Endothelial cell (in vitro differentiated cells): Measurements from ENCODE around the gene RBM45. TPM values are rescaled to one million over a fixed set of nuclear protein-coding genes. Genes with fewer than 3 reads are reported as not detected.

ENCODE experiments used
- DNase-seq: peaks from one replicate; pipeline ENCODE4 v3.0.0; 2021; ENCODE audit warnings: low spot score
- H3K27ac Mint-ChIP-seq: one replicate; pipeline ENCODE4 v1.8.0; 2021; ENCODE audit warnings: mixed read lengths, inconsistent platforms; ENCODE audit not compliant: unreplicated experiment
- H3K27me3 Mint-ChIP-seq: one replicate; pipeline ENCODE4 v1.8.0; 2021; ENCODE audit warnings: mild to moderate bottlenecking, moderate library complexity, mixed read lengths, inconsistent platforms; ENCODE audit not compliant: unreplicated experiment
- H3K36me3 Mint-ChIP-seq: one replicate; pipeline ENCODE4 v1.8.0; 2021; ENCODE audit warnings: mild to moderate bottlenecking, low read depth, mixed read lengths, inconsistent platforms; ENCODE audit not compliant: unreplicated experiment
- H3K4me1 Mint-ChIP-seq: one replicate; pipeline ENCODE4 v1.8.0; 2021; ENCODE audit warnings: mild to moderate bottlenecking, mixed read lengths, inconsistent platforms; ENCODE audit not compliant: unreplicated experiment
- H3K4me3 Mint-ChIP-seq: one replicate; pipeline ENCODE4 v1.8.0; 2021; ENCODE audit warnings: mild to moderate bottlenecking, mixed read lengths, inconsistent platforms; ENCODE audit not compliant: unreplicated experiment
- H3K9me3 Mint-ChIP-seq: one replicate; pipeline ENCODE4 v1.8.0; 2021; ENCODE audit warnings: mixed read lengths, inconsistent platforms; ENCODE audit not compliant: unreplicated experiment
- total RNA-seq: library from RNA; stranded (reverse); fragmentation: NEBNext Ultra II Directional; extraction: Animal tissue kit (Norgen Biotek cat#: 25700); gene quantifications from one replicate; pipeline ENCODE4 v1.2.1, GENCODE V29; 2021; ENCODE audit not compliant: unreplicated experiment
- TF ChIP-seq, protein P1 (sequence below): fragments of 200-600 bp; sonication (generic); IDR thresholded peaks from one replicate; pipeline ENCODE4 v1.5.0; 2021; ENCODE audit warnings: antibody characterized with exemption; ENCODE audit not compliant: unreplicated experiment

RBM45 gene
- total RNA-seq, 1 donor from 2014 or later, result 17.0 TPM

DNA sequence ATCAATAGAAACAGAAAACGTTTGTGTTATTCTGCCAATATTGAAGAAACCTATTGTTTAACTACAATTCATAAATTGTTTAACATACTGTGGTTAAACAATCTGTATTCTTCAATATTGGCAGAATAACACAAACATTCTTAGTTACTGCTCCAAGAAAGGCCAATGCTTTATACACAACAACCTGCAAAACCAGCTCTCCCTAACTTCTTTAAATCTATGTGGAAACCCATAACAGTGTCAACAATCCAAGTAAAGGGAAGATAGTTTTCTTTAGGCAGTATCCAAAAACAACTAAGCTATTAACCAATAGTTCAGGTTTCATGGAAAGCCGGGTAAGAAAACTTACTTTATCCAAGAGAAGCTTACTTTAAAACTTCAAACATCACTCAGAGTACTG lies 6.2 kb upstream of the RBM45 start:
- Mint-ChIP-seq H3K4me3 (no peak overlapping the region), H3K9me3 (no peaks in the 10 kb centered on the region), H3K27ac (no peak overlapping the region), H3K4me1 (no peaks in the 10 kb centered on the region), H3K36me3 (no peaks in the 10 kb centered on the region), H3K27me3 (no peaks in the 10 kb centered on the region)
- TF ChIP-seq, protein P1, sequence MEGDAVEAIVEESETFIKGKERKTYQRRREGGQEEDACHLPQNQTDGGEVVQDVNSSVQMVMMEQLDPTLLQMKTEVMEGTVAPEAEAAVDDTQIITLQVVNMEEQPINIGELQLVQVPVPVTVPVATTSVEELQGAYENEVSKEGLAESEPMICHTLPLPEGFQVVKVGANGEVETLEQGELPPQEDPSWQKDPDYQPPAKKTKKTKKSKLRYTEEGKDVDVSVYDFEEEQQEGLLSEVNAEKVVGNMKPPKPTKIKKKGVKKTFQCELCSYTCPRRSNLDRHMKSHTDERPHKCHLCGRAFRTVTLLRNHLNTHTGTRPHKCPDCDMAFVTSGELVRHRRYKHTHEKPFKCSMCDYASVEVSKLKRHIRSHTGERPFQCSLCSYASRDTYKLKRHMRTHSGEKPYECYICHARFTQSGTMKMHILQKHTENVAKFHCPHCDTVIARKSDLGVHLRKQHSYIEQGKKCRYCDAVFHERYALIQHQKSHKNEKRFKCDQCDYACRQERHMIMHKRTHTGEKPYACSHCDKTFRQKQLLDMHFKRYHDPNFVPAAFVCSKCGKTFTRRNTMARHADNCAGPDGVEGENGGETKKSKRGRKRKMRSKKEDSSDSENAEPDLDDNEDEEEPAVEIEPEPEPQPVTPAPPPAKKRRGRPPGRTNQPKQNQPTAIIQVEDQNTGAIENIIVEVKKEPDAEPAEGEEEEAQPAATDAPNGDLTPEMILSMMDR, result no peak
- DNase-seq, result no peak

DNA sequence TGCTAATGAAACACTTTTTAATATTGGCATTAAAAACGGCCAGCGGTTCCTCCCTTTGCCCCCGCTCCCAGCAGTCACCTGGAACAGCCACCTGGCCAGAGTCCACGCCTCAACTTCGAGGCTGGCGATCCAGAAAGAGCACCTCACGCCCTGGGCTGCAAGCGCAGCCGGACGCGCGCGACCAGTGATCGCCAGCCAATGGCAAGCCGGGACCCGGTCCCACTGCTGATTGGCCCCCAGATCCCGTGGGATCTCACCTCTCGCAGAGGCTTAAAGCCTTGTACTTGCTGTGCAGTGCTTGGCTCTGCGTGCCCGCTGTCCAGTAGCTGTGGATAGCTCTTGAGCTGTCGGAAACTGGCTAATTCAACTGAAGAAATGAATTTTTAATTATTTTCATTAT lies 4.1 kb upstream of the RBM45 start:
- H3K27me3 Mint-ChIP-seq, result no peaks in the 10 kb centered on the region
- TF ChIP-seq, protein P1, result no peak
- no peaks in the 10 kb centered on the region for H3K36me3 Mint-ChIP-seq
- no peak overlapping the region for H3K27ac Mint-ChIP-seq
- H3K4me1 Mint-ChIP-seq, result peaks cover 3% of the 10 kb centered on the region
- H3K9me3 Mint-ChIP-seq, result no peaks in the 10 kb centered on the region
- no peak overlapping the region for H3K4me3 Mint-ChIP-seq
- DNase-seq, result no peak

DNA sequence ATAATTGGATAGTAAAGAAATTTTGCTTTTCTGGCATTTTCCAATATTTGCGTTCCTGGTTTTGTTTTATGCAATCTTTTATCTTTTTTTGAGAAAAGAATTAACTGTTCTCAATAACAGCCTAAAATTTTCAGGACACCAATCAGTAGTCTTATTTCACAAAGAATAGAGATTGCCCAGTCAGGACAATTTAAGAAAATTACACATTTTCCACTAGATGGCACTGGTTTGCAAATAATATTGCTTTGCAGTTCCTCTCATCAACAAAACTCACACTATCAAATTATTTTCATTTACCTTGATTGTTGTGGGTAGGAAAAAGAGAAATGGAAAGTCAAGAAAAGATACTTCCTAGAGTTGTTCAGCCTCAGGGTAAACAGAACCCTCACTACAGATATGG lies 2.4 kb upstream of the RBM45 start:
- Mint-ChIP-seq H3K27me3 (no peaks in the 10 kb centered on the region), H3K4me1 (peaks cover 5% of the 10 kb centered on the region), H3K4me3 (no peak overlapping the region), H3K9me3 (no peaks in the 10 kb centered on the region), H3K27ac (no peak overlapping the region), H3K36me3 (no peaks in the 10 kb centered on the region)
- TF ChIP-seq, protein P1, result peak; percentile 62
- no peak for DNase-seq

DNA sequence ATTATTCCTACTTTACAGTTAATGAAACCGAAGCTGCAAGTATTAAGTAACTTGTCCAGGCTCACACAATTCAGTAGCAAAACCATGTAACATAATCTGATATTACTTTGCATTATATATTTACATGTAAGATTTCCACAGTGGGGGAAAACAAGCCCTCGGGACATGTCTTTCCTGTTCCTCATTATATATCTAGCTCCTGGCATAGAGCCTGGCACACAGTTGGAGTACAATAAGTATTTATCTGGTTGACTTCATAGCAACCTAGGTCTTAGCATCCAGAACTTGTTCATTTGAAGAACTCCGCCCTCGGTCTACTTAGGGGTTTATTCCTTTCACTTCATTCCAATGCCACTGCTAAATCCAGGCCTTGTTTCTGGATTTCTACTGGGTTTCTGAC lies 1.6 kb upstream of the RBM45 start:
- Mint-ChIP-seq H3K4me1 (peaks cover 5% of the 10 kb centered on the region), H3K36me3 (no peaks in the 10 kb centered on the region), H3K27me3 (no peaks in the 10 kb centered on the region), H3K4me3 (no peak overlapping the region), H3K27ac (no peak overlapping the region), H3K9me3 (no peaks in the 10 kb centered on the region)
- TF ChIP-seq, protein P1, result no peak
- DNase-seq, result no peak

DNA sequence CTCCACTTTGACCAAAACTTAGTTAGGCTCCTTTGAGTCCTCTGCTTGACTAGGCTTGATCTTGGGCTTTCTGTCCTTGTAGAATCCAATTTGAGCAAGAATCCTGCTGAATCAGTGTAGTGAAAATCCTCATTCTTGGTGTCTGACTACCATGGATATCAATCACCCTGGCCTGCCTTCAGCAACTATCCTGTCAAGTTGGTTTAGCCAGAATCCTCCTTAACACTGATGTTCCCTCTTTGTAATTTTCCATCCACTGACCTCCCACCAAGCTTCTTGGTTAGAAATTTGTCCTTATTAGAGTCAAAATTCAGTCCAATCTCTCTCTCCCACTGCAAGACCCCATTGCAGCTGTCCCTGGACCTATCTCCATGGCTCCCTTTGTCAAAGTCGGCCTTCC lies 494 bp upstream of the RBM45 start:
- Mint-ChIP-seq H3K4me1 (peaks cover 5% of the 10 kb centered on the region), H3K9me3 (no peaks in the 10 kb centered on the region), H3K27me3 (no peaks in the 10 kb centered on the region), H3K27ac (no peak overlapping the region), H3K36me3 (no peaks in the 10 kb centered on the region), H3K4me3 (peak overlapping the region; percentile 7)
- TF ChIP-seq, protein P1, result no peak
- no peak for DNase-seq
